NCI-H748 (cell line): ENCODE measurements around the gene OR6T1.

Source experiments
- DNase-seq: peaks from one replicate; lab custom pipeline; 2025; ENCODE audit not compliant: unreplicated experiment; lab: John Stamatoyannopoulos, UW

The OR6T1 gene, protein sequence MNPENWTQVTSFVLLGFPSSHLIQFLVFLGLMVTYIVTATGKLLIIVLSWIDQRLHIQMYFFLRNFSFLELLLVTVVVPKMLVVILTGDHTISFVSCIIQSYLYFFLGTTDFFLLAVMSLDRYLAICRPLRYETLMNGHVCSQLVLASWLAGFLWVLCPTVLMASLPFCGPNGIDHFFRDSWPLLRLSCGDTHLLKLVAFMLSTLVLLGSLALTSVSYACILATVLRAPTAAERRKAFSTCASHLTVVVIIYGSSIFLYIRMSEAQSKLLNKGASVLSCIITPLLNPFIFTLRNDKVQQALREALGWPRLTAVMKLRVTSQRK

GRCh38 chr11:123943738-123944137 is at the start of gene OR6T1:
OR6T1 (minus strand) TSS chr11:123943838; CDS start chr11:123943838, 0 bp downstream.
- no peak for DNase-seq

DNA sequence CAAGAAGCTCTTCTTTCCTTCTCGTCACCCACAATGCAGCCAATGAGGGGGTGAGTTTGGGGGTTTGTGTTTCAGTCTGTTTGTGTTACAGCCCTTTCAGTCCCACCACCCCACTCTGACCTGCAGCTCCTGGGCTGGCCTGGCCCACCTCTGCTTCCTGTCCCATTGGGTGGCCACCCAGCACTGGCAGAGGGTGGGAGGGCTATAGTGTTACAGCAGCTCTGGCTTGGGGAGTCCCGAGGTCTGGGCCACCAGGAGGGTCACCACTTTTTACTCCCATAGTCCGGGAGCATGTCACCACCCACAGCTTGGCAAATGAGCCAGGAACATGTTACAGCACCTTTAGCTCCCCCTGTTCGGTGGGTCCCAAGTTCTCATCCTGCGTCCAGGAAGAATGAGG is 35.7 kb upstream of the OR6T1 start:
- no peak for DNase-seq

GRCh38 chr11:123977731-123978347 is 34.2 kb upstream of the OR6T1 start, which contains the start of gene OR10S1:
OR10S1 (minus strand) TSS chr11:123977781; CDS start chr11:123977664, 117 bp downstream.
- DNase-seq: peak; percentile 4

GRCh38 chr11:123976770-123977560 is 33.3 kb upstream of the OR6T1 start:
- no peak for DNase-seq

- DNase-seq: no peak
Observed at GRCh38 chr11:123973816-123974215, 30.2 kb upstream of the OR6T1 start.

DNA sequence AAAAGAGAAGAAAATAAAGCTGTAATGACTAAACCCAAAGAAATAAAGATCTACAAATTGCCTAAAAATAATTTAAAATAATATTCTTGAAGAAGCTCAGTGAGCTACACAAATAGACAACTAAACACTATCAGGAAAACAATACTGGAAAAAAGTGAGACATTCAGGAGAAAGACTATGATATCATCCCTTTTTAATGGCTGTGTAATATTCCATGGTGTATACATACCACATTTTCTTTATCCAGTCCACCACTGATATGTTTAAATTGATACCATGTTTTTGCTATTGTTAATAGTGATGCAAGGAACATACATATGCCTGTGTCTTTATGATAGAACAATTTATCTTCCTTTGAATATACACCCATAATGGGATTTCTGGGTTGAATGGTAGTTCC is 13.1 kb upstream of the OR6T1 start:
- DNase-seq: no peak

DNA sequence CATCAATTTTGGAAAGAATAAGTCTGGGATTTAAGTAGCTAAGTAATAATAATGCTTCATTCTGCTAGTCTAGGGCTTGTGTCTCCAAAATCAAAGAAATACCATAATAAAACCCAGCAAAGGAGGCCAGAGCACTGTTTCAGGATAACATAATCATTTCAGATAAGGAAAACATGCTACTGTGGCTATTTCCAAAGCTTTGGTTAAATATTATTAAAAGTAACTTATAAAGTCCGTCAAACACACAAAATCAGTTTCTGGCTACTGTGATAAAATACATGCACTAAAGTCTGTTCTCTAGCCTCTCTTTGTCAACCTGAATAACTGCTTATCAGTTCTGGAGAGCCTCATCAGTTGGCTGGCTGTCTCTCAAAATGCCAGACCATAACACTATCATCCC is 1.5 kb upstream of the OR6T1 start:
- DNase-seq: no peak

DNA sequence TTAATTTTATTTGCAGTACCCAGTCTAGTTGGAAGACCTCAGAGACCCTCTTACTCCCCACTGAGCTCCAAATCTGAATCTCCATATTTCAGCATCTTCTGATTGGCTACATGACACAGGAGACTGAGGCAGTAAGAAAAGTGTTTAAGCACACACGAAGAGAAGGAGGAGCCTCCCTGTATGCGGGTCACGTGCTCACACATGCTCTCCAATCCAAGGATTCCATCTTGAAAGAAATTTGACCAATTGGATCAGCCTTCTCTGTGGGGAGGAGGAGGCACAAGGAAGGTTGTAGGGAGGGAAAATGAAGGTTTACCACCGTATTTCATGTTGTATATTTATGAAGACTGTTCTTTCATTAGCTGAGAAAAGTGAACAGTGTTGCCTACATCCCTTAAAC is 1.2 kb downstream of the OR6T1 start:
- no peak for DNase-seq

DNA sequence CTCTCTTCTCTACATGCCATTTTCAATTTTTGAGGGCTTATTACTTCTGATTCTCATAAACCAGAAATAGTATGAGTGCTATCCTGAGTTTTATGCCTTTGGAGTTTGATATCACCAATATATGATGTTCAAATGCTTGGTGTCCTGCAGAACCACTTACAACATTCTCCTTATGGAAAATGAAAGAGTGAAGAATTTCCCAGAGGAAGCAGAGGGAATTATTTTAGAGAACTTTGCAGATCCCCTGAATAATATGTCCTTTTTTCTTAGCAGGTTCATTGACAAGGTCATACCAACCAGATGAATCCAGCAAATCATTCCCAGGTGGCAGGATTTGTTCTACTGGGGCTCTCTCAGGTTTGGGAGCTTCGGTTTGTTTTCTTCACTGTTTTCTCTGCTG is 4.3 kb downstream of the OR6T1 start, which contains the start of gene OR4D5:
Gene OR4D5 (plus strand): TSS at position 301 of the 400 bp plus-strand sequence. CDS start 0 bp downstream, at position 301.
- DNase-seq: no peak

GRCh38 chr11:123924027-123924426 is 19.6 kb downstream of the OR6T1 start:
- no peak for DNase-seq

DNA sequence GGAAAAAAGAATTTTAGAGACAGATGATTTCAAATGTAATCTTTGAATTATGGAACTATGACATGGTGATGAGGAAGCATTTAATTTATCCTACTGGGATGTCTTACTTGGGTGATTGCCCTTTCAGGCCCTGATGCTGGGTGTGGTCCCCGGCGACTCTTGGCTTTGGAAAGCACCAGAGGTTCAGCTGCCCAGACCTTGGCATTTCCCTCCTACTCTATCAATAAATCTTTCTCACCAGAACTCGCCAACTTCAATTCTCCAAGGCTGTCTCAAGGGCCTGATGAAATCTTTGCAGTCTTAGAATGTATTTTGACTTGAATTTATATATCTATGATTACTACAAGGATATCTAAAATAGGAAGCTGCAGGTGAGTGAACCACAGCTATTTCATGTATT is 22.7 kb downstream of the OR6T1 start:
- no peak for DNase-seq

DNA sequence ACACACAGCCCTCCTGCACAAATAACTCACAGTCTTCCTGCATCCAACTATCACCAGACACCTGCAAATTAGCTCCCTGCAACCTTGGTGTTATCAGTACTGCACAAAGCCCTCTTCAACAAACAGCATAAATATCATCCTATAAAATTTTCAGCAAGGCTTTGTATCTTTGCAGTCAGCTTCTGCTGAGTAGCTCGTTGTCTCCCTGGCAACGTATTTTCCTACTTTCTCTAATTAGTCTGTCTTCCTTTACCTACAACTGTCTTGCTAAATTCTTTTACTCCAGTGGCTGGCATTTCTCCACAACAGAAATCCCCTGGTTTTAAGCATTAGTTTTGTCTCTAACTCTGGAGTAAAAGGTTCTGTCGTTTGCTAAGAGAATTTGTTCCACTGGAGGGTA is 37.8 kb downstream of the OR6T1 start:
- peak; percentile 57 for DNase-seq

DNA sequence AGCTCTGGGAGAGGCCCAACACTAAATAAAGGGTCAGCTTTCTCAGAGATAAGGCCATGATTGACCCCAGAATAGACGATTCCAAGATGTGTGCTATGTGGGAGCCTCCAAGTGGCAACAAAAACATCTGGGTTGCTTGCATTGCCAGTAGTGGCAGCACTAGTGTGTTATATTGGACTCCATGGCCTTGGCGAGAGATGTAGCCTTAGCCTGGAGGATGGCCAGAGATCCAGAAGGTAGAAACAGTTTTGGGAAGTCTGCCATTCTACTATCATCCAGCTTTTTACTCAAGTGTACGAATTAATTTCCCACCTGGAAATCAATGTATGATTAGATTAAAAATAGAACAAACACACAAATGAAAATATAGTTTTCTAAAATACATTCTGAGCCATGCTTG is 38.7 kb downstream of the OR6T1 start:
- no peak for DNase-seq

DNA sequence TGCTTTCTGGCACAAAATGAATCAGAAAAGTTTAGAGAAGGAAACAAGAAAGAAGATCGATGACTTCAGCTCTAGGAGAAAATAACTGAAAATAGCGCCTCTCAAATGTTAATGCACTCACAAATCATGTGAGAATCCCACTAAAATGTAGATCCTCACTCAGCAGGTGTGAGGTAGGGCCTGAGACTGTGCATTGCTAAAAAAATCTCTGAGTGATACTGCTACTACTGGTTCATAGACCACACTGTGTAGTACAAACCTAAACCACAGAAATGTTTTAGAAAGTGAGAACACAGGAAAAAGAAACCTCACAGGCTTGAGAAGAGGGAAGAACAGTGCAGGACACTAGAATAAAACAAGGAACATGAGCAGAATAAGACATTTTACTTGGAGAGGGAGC is 39.7 kb downstream of the OR6T1 start:
- no peak for DNase-seq

GRCh38 chr11:123901867-123902266 is 41.8 kb downstream of the OR6T1 start, which contains the start of gene OR8D4:
OR8D4 (plus strand) TSS chr11:123902167; CDS start chr11:123906432, 4,265 bp downstream.
- no peak for DNase-seq

- DNase-seq: no peak
Observed at GRCh38 chr11:123899792-123900191, 43.8 kb downstream of the OR6T1 start.
